ENCODE data around the gene RDH5. TPM values are rescaled to one million over a fixed set of nuclear protein-coding genes. Genes with fewer than 3 reads are reported as not detected.

The RDH5 gene
- total RNA-seq, 1 experiment from 2014 or later, result 6.7 TPM

GRCh38 chr12:55703901-55704761 is 16.1 kb upstream of the RDH5 start:
- H3K27ac ChIP-seq (ENCODE audit: low read depth, low read length, poor library complexity, severe bottlenecking), result no peak overlapping the region
- no peaks in the 10 kb centered on the region for H3K36me3 ChIP-seq (ENCODE audit: insufficient read depth, low read length, poor library complexity, severe bottlenecking)
- no peak overlapping the region for H3K4me3 ChIP-seq (ENCODE audit: low read depth, low read length, poor library complexity, severe bottlenecking)
- intact Hi-C loops (cut with micrococcal nuclease; ENCODE audit: unreplicated experiment), result no loop called here
- H3K9me3 ChIP-seq (ENCODE audit: low read depth, low read length, poor library complexity, severe bottlenecking), result no peaks in the 10 kb centered on the region
- DNase-seq (ENCODE audit: low spot score), result no peak
- H3K4me1 ChIP-seq (ENCODE audit: insufficient read depth, low read length, poor library complexity, severe bottlenecking), result peaks cover 14% of the 10 kb centered on the region
- no TSS peak for BruUV-seq (replicated peaks)
- TF ChIP-seq EZH2 (IDR thresholded peaks at IDR 0.05; ENCODE audit: borderline replicate concordance, low read depth, low read length, poor library complexity, severe bottlenecking) (no peak), CTCF (conservative IDR thresholded peaks at IDR 0.05; ENCODE audit: low read depth, low read length) (no peak)
- ChIA-PET CTCF (interaction anchor here (0.7 kb wide), 1 partner anchor 7 kb away, joined by 3 read pairs; no protein-coding TSS in a partner anchor), POLR2A (ENCODE audit: low non-redundant PET) (no interaction called here)
- no peaks in the 10 kb centered on the region for H3K27me3 ChIP-seq (replicated peaks; ENCODE audit: insufficient read depth, low read depth, low read length, poor library complexity)

- CTCF ChIA-PET, result no interaction called here
- Histone ChIP-seq H3K4me3 (ENCODE audit: low read depth, low read length, poor library complexity, severe bottlenecking) (no peak overlapping the region), H3K4me1 (ENCODE audit: insufficient read depth, low read length, poor library complexity, severe bottlenecking) (peaks cover 14% of the 10 kb centered on the region), H3K27me3 (replicated peaks; ENCODE audit: insufficient read depth, low read depth, low read length, poor library complexity) (no peaks in the 10 kb centered on the region), H3K9me3 (ENCODE audit: low read depth, low read length, poor library complexity, severe bottlenecking) (no peaks in the 10 kb centered on the region), H3K27ac (ENCODE audit: low read depth, low read length, poor library complexity, severe bottlenecking) (no peak overlapping the region), H3K36me3 (ENCODE audit: insufficient read depth, low read length, poor library complexity, severe bottlenecking) (no peaks in the 10 kb centered on the region)
- no TSS peak for BruUV-seq (replicated peaks)
- intact Hi-C loops (cut with micrococcal nuclease; ENCODE audit: unreplicated experiment), result no loop called here
- TF ChIP-seq EZH2 (IDR thresholded peaks at IDR 0.05; ENCODE audit: borderline replicate concordance, low read depth, low read length, poor library complexity, severe bottlenecking) (no peak), CTCF (conservative IDR thresholded peaks at IDR 0.05; ENCODE audit: low read depth, low read length) (no peak)
- DNase-seq (ENCODE audit: low spot score), result no peak
- POLR2A ChIA-PET (ENCODE audit: low non-redundant PET), result no interaction called here
Observed at GRCh38 chr12:55704824-55705718, 15.1 kb upstream of the RDH5 start.

DNA sequence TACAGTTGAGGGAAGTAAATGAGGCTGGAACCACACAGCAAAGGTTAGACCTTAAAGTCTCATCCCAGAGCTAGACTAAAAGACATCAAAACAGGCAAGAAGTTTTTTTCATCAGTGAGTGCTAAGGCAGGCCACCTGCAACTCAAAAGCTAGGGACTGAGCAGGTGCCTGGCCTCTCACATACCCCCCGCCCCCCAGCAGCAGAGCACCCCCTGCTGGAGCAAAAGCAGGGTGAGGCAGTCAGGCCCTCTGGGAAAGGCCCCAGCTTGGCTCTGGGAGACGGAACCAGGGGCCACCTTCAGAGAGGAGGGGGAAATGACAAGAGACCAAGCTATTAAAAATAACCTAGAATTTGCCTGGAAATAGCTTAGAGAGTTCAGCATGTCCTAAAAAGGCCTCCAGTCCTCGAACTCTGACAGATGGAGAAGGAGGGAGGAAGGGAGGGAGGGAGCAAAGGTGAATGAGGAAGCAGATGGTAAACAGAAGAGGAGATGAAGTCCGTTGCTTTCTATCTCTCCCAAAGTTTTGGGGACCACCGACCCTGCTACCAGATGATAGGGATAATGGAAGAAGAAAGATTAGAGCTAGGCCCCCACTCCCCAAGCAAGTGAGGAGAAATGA is 14.3 kb upstream of the RDH5 start:
- TF ChIP-seq EZH2 (IDR thresholded peaks at IDR 0.05; ENCODE audit: borderline replicate concordance, low read depth, low read length, poor library complexity, severe bottlenecking) (no peak), CTCF (conservative IDR thresholded peaks at IDR 0.05; ENCODE audit: low read depth, low read length) (peak; percentile 51)
- intact Hi-C loops (cut with micrococcal nuclease; ENCODE audit: unreplicated experiment), result no loop called here
- Histone ChIP-seq H3K27ac (ENCODE audit: low read depth, low read length, poor library complexity, severe bottlenecking) (no peak overlapping the region), H3K9me3 (ENCODE audit: low read depth, low read length, poor library complexity, severe bottlenecking) (no peaks in the 10 kb centered on the region), H3K4me3 (ENCODE audit: low read depth, low read length, poor library complexity, severe bottlenecking) (no peak overlapping the region), H3K4me1 (ENCODE audit: insufficient read depth, low read length, poor library complexity, severe bottlenecking) (peaks cover 14% of the 10 kb centered on the region), H3K27me3 (replicated peaks; ENCODE audit: insufficient read depth, low read depth, low read length, poor library complexity) (no peaks in the 10 kb centered on the region), H3K36me3 (ENCODE audit: insufficient read depth, low read length, poor library complexity, severe bottlenecking) (no peaks in the 10 kb centered on the region)
- no peak for DNase-seq (ENCODE audit: low spot score)
- BruUV-seq (replicated peaks), result no TSS peak
- ChIA-PET CTCF (interaction anchor here (0.5 kb wide), 1 partner anchor 24 kb away, joined by 4 read pairs; a partner anchor contains a TSS), POLR2A (ENCODE audit: low non-redundant PET) (no interaction called here)

Measured in A673 (cell line).